Neural progenitor cell (in vitro differentiated cells): ENCODE results near the gene PCCA.
"Not testable (repeated sequence)": the region's sequence is repeated elsewhere in the genome, so short reads cannot be mapped to it uniquely, and the experiment has no call there.

Experiments
- EZH2 ChIP-seq: fragments of 200-600 bp; sonication (generic); IDR thresholded peaks from 2 replicates; pipeline ENCODE4 v1.6.1; 2017; ENCODE audit warnings: antibody characterized with exemption, mild to moderate bottlenecking, moderate library complexity
- EZH2phosphoT487 ChIP-seq: fragments of 200-600 bp; sonication (generic); IDR thresholded peaks from 2 replicates; pipeline ENCODE4 v1.6.1; 2017; ENCODE audit warnings: antibody characterized with exemption
- TF ChIP-seq, protein P1 (sequence below): fragments of 200-600 bp; sonication (generic); IDR thresholded peaks from 2 replicates; pipeline ENCODE4 v1.5.1; 2017; ENCODE audit warnings: antibody characterized with exemption, mild to moderate bottlenecking

DNA sequence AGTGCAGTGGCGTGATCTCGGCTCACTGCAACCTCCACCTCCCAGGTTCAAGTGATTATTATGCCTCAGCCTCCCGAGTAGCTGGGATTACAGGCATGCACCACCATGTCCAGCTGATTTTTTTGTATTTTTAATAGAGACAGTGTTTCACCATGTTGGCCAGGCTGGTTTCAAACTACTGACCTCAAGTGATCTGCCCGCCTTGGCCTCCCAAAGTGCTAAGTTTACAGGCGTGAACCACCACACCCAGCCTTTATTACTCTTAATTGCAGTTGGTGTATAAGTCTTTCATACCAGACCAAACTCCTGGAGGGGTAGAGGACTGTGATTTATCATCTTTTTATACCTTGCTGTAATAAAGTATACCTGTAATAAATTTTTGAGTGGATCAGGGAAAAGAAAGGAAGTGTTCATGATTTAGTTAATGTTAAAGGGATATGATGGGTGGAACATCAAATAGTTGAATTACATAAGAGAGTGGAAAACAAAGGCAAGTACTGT is 52.6 kb downstream of the PCCA start:
- TF ChIP-seq, protein P1, sequence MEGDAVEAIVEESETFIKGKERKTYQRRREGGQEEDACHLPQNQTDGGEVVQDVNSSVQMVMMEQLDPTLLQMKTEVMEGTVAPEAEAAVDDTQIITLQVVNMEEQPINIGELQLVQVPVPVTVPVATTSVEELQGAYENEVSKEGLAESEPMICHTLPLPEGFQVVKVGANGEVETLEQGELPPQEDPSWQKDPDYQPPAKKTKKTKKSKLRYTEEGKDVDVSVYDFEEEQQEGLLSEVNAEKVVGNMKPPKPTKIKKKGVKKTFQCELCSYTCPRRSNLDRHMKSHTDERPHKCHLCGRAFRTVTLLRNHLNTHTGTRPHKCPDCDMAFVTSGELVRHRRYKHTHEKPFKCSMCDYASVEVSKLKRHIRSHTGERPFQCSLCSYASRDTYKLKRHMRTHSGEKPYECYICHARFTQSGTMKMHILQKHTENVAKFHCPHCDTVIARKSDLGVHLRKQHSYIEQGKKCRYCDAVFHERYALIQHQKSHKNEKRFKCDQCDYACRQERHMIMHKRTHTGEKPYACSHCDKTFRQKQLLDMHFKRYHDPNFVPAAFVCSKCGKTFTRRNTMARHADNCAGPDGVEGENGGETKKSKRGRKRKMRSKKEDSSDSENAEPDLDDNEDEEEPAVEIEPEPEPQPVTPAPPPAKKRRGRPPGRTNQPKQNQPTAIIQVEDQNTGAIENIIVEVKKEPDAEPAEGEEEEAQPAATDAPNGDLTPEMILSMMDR: not testable (repeated sequence)
- TF ChIP-seq EZH2, EZH2phosphoT487: not testable (repeated sequence)
